ENCODE data around the gene IMMP2L.

DNA sequence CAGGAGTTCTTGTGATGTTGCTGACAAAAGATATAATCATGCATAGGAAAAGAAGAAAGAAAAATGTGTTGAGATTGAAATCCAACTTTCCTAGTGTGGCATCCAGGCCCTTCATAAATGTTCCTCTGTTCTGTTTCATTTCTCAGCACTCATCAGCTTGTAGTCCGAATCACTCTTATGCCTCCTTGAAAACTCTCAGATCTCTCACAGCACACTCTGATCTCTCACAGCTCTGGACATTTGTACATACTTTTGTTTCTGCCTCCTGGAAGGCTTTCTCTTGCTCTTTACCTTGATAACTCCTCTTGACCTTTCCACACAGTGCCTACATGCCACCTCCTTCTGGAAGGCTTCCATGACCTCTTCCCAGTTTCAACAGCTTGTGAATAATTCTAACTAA lies 880.4 kb downstream of the IMMP2L start:
- TF ChIP-seq SIN3A (IDR thresholded peaks at IDR 0.05; ENCODE audit: borderline replicate concordance, insufficient read depth, low read depth, low read length) (no peak), POLR2AphosphoS5 (IDR thresholded peaks at IDR 0.05; ENCODE audit: low read depth, low read length) (no peak)
- TF ChIP-seq, protein P1, sequence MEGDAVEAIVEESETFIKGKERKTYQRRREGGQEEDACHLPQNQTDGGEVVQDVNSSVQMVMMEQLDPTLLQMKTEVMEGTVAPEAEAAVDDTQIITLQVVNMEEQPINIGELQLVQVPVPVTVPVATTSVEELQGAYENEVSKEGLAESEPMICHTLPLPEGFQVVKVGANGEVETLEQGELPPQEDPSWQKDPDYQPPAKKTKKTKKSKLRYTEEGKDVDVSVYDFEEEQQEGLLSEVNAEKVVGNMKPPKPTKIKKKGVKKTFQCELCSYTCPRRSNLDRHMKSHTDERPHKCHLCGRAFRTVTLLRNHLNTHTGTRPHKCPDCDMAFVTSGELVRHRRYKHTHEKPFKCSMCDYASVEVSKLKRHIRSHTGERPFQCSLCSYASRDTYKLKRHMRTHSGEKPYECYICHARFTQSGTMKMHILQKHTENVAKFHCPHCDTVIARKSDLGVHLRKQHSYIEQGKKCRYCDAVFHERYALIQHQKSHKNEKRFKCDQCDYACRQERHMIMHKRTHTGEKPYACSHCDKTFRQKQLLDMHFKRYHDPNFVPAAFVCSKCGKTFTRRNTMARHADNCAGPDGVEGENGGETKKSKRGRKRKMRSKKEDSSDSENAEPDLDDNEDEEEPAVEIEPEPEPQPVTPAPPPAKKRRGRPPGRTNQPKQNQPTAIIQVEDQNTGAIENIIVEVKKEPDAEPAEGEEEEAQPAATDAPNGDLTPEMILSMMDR (IDR thresholded peaks at IDR 0.05) = no peak
